Tibial artery (tissue), 4 donors: ENCODE data around the gene ZFPM1.

Experiments used
- DNase-seq, 2 donors: peaks; one replicate each; pipeline ENCODE4 v3.0.0-alpha.2; 2019
- H3K27ac ChIP-seq, 2 donors: fragments of 200-600 bp; sonication (generic) in 1 of 2; 1 replicate in 1 of 2; 2 replicates in 1 of 2; pipeline ENCODE4 v1.5.1; 2018 to 2019; ENCODE audit warnings: mild to moderate bottlenecking in 1 of 2
- H3K27me3 ChIP-seq, 2 donors: fragments of 200-600 bp; sonication (generic) in 1 of 2; one replicate each; pipeline versions ENCODE4 v1.5.1 to v1.6.0; 2016 to 2019
- H3K36me3 ChIP-seq, 3 donors: fragments of 200-600 bp; sonication (generic) in 2 of 3; one replicate each; pipeline ENCODE4 v1.5.1; 2016 to 2019; ENCODE audit warnings: mild to moderate bottlenecking in 2 of 3
- H3K4me1 ChIP-seq, 4 donors: fragments of 200-600 bp; sonication (generic) in 2 of 4; 1 replicate in 3 of 4; 2 replicates in 1 of 4; pipeline ENCODE4 v1.5.1; 2016 to 2019
- H3K4me3 ChIP-seq, 2 donors: fragments of 200-600 bp; sonication (generic) in 1 of 2; 1 replicate in 1 of 2; 2 replicates in 1 of 2; pipeline ENCODE4 v1.5.1; 2018 to 2019; ENCODE audit warnings: mild to moderate bottlenecking in 2 of 2
- H3K9me3 ChIP-seq, 3 donors: fragments of 200-600 bp; sonication (generic) in 1 of 3; one replicate each; pipeline ENCODE4 v1.5.1; 2016 to 2019
- intact Hi-C: fragments of 100-400 bp; cut with DNase I; formaldehyde crosslinking; loops from one replicate; pipeline ENCODE4 v1.15.0; 2023; ENCODE audit warnings: low total_unique reads
- TF ChIP-seq, protein P1 (sequence below), 2 experiments: fragments of 200-600 bp in 1 of 2; fragments of 450-650 bp in 1 of 2; IDR thresholded peaks; one replicate each; pipeline ENCODE4 v1.5.1; 2017 to 2019; ENCODE audit warnings: antibody characterized with exemption in 2 of 2, mild to moderate bottlenecking in 1 of 2, moderate library complexity in 1 of 2

The ZFPM1 gene

GRCh38 chr16:88561485-88562359 lies 108.6 kb downstream of the ZFPM1 start:
- TF ChIP-seq, protein P1, sequence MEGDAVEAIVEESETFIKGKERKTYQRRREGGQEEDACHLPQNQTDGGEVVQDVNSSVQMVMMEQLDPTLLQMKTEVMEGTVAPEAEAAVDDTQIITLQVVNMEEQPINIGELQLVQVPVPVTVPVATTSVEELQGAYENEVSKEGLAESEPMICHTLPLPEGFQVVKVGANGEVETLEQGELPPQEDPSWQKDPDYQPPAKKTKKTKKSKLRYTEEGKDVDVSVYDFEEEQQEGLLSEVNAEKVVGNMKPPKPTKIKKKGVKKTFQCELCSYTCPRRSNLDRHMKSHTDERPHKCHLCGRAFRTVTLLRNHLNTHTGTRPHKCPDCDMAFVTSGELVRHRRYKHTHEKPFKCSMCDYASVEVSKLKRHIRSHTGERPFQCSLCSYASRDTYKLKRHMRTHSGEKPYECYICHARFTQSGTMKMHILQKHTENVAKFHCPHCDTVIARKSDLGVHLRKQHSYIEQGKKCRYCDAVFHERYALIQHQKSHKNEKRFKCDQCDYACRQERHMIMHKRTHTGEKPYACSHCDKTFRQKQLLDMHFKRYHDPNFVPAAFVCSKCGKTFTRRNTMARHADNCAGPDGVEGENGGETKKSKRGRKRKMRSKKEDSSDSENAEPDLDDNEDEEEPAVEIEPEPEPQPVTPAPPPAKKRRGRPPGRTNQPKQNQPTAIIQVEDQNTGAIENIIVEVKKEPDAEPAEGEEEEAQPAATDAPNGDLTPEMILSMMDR (IDR thresholded peaks at IDR 0.05), result peak; percentile 55 to 57
- peak in 1 of 2 donors; percentile 43 for DNase-seq
- peaks cover 0 to 10% (median 4%) of the 10 kb centered on the region in 4 donors for H3K4me1 ChIP-seq
- H3K9me3 ChIP-seq, result no peaks in the 10 kb centered on the region
- H3K4me3 ChIP-seq, result peak overlapping the region; percentile 37 to 49
- no peaks in the 10 kb centered on the region for H3K36me3 ChIP-seq
- peak overlapping the region; percentile 30 to 45 for H3K27ac ChIP-seq
- H3K27me3 ChIP-seq, result peaks cover 0 to 30% of the 10 kb centered on the region in 2 donors
- intact Hi-C loops, result loop anchor here (5.0 kb wide), 1 partner anchor 119 kb away; no protein-coding TSS in a partner anchor

DNA sequence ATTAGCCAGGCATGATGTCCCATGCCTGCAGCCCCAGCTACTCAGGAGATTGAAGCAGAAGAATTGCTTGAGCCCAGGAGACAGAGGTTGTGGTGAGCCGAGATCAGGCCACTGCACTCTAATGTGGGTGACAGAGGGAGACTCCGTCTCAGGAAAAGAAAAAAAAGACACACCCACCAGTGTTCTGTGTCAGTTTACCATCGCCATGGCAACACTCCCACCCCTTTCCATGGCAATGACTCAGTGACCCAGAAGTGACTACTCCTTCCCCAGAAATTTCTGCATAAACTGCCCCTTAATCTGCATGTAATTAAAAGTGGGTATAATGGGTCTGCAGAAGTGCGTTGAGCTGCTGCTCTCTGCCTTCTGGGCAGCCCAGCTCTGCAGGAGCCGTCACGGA lies 113.1 kb downstream of the ZFPM1 start:
- Histone ChIP-seq H3K27ac (no peak overlapping the region), H3K9me3 (no peaks in the 10 kb centered on the region), H3K27me3 (no peaks in the 10 kb centered on the region), H3K36me3 (no peaks in the 10 kb centered on the region), H3K4me1 (peaks cover 0 to 20% (median 14%) of the 10 kb centered on the region in 4 donors), H3K4me3 (no peak overlapping the region)
- no peak for DNase-seq
- TF ChIP-seq, protein P1 (IDR thresholded peaks at IDR 0.05), result no peak
- intact Hi-C loops, result no loop called here

GRCh38 chr16:88568710-88569613 lies 115.9 kb downstream of the ZFPM1 start:
- Histone ChIP-seq H3K4me1 (peaks cover 0 to 30% (median 23%) of the 10 kb centered on the region in 4 donors), H3K27me3 (no peaks in the 10 kb centered on the region), H3K36me3 (peaks cover 0 to 14% (median 9%) of the 10 kb centered on the region in 3 donors), H3K27ac (peak overlapping the region; percentile 69 to 81), H3K4me3 (peak overlapping the region; percentile 74 to 91), H3K9me3 (no peaks in the 10 kb centered on the region)
- TF ChIP-seq, protein P1 (IDR thresholded peaks at IDR 0.05), result no peak
- DNase-seq, result no peak
- intact Hi-C loops, result no loop called here

DNA sequence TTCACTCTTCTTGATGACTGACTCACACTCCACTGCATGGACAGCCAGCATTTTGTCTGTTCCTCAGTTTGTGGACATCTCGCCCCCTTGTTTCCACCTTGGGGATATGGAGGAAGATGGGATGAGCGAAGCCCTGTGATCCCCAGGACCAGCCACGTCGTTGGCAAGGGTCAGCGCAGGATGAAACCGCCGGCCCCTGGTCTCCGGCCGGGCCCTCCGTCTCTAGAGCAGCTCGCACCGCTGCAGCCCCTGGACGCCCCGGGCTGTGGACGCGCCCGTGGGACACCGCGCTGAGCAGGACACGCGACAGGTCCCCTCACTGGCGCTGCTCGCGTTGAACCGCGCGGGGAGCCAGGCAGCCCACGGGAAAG lies 116.5 kb downstream of the ZFPM1 start:
- H3K36me3 ChIP-seq, result peaks cover 0 to 14% (median 9%) of the 10 kb centered on the region in 3 donors
- H3K4me3 ChIP-seq, result peak overlapping the region; percentile 74 to 91
- no peaks in the 10 kb centered on the region for H3K27me3 ChIP-seq
- H3K4me1 ChIP-seq, result peaks cover 0 to 30% (median 23%) of the 10 kb centered on the region in 4 donors
- H3K27ac ChIP-seq, result peak overlapping the region; percentile 69 to 81
- TF ChIP-seq, protein P1 (IDR thresholded peaks at IDR 0.05), result peak in 1 of 2 experiments; percentile 17
- no peaks in the 10 kb centered on the region for H3K9me3 ChIP-seq
- no peak for DNase-seq
- intact Hi-C loops, result no loop called here

GRCh38 chr16:88569985-88570690 lies 117.1 kb downstream of the ZFPM1 start, which contains the start of gene ZC3H18:
Gene ZC3H18 (plus strand): TSS chr16:88570403. CDS start chr16:88577124, 6,721 bp downstream.
- intact Hi-C loops, result loop anchor here (5.0 to 10.0 kb wide), 2 partner anchors 245 to 613 kb away; partner anchors contain the start of gene APRT
- TF ChIP-seq, protein P1 (IDR thresholded peaks at IDR 0.05), result no peak

More at GRCh38 chr16:88569985-88570690, 117.1 kb downstream of the ZFPM1 start, which contains the start of gene ZC3H18:
- peak; percentile 92 to 98 for DNase-seq
- H3K27ac ChIP-seq, result peak within 1 kb of the TSS; percentile 69 to 81
- H3K36me3 ChIP-seq, result peaks cover 0 to 15% (median 9%) of the 10 kb centered on the region in 3 donors
- H3K9me3 ChIP-seq, result no peaks in the 10 kb centered on the region
- H3K4me3 ChIP-seq, result peak within 1 kb of the TSS; percentile 74 to 91
- peaks cover 0 to 30% (median 23%) of the 10 kb centered on the region in 4 donors for H3K4me1 ChIP-seq
- no peaks in the 10 kb centered on the region for H3K27me3 ChIP-seq
